HG02973 (cell line): ENCODE measurements around the gene TRIM10.
"Not testable (repeated sequence)": the region's sequence is repeated elsewhere in the genome, so short reads cannot be mapped to it uniquely, and the experiment has no call there.

Source experiments
- ATAC-seq: cut with Tn5 transposase; IDR thresholded peaks from one replicate; pipeline ENCODE4 v1.9.1; 2021; ENCODE audit warnings: moderate library complexity; ENCODE audit not compliant: unreplicated experiment

TRIM10 gene

GRCh38 chr6:30172681-30173080 is 11.7 kb upstream of the TRIM10 start:
- ATAC-seq: no peak

GRCh38 chr6:30171677-30172471 is 10.9 kb upstream of the TRIM10 start:
- ATAC-seq: no peak

- no peak for ATAC-seq
Measured at GRCh38 chr6:30169658-30170614, 8.9 kb upstream of the TRIM10 start.

- ATAC-seq: no peak
Measured at GRCh38 chr6:30168741-30169140, 7.7 kb upstream of the TRIM10 start.

GRCh38 chr6:30167101-30167500 is 6.1 kb upstream of the TRIM10 start:
- ATAC-seq: no peak

- ATAC-seq: not testable (repeated sequence)
Measured at GRCh38 chr6:30165238-30165637, 4.2 kb upstream of the TRIM10 start.

GRCh38 chr6:30164714-30165113 is 3.7 kb upstream of the TRIM10 start:
- no peak for ATAC-seq

- no peak for ATAC-seq
Measured at GRCh38 chr6:30163918-30164654, 3.1 kb upstream of the TRIM10 start.

GRCh38 chr6:30163090-30163917 is 2.3 kb upstream of the TRIM10 start, which contains the start of gene TRIM15:
Gene TRIM15, plus strand, starts transcription at chr6:30163546. Its CDS starts 139 bp downstream, at chr6:30163685.
- ATAC-seq: no peak

- no peak for ATAC-seq
Measured at GRCh38 chr6:30162265-30163089, 1.5 kb upstream of the TRIM10 start.

GRCh38 chr6:30160008-30160784 is 815 bp downstream of the TRIM10 start:
- no peak for ATAC-seq

GRCh38 chr6:30158475-30159040 is 2.5 kb downstream of the TRIM10 start:
- ATAC-seq: no peak

- ATAC-seq: no peak
Measured at GRCh38 chr6:30157999-30158398, 3.0 kb downstream of the TRIM10 start.

- no peak for ATAC-seq
Measured at GRCh38 chr6:30157581-30157980, 3.4 kb downstream of the TRIM10 start.

GRCh38 chr6:30156774-30157173 is 4.2 kb downstream of the TRIM10 start:
- no peak for ATAC-seq

- no peak for ATAC-seq
Measured at GRCh38 chr6:30156262-30156599, 4.8 kb downstream of the TRIM10 start.

GRCh38 chr6:30155520-30156261 is 5.3 kb downstream of the TRIM10 start:
- ATAC-seq: no peak
